Measurements from ENCODE around the gene PARP6. TPM values are rescaled to one million over a fixed set of nuclear protein-coding genes. Genes with fewer than 3 reads are reported as not detected.

Gene PARP6
- total RNA-seq, 1 donor, result 25.9 TPM

- no peak for TF ChIP-seq CTCF (IDR thresholded peaks at IDR 0.05; ENCODE audit: insufficient read depth, low read depth, low read length)
- no peak for DNase-seq (ENCODE audit: low read depth)
- H3K4me3 ChIP-seq (ENCODE audit: low read depth, low read length), result no peak overlapping the region
Measured at GRCh38 chr15:72289597-72290325, 17.4 kb upstream of the PARP6 start.

DNA sequence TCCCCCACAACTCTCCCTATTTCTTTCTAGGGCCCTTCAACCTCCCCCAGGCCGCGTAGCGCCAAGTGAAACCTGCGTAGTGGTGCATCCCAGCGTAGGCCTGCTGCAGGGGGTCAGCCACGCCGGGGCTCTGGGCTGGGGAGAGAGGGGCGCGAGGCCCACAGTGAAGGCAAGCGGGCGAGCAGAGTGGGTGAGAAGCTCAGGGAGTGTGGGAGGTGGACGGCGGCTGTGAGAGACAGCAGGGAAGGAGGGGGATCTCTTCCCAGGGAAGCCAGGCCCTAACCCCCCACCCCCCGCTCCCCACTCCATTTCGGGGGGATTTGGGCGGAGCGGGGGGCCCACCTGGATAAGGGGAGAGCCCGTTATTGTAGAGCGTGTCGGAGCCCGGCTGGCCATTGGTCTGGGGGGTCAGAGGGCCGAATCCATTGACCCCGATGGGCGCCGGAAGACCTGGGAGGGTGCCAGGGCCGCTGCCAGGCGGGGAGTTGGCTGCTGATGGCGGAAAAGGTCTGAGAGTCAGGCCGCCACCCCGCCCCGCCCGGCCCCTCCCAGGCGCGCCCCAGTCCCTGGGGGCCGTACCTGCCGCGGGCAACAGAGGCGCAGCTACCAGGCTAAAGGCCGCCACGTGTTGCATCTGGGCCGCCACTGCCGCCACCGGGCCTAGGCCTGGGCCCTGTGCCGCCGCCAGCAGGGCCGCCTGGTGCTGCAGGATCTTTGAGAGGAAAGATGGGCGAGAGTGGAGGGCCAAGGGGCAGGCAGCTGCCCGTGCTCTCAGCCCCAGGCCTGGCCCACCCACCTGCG lies 16.6 kb upstream of the PARP6 start:
- H3K4me3 ChIP-seq (ENCODE audit: low read depth, low read length), result no peak overlapping the region
- no peak for DNase-seq (ENCODE audit: low read depth)
- TF ChIP-seq CTCF (IDR thresholded peaks at IDR 0.05; ENCODE audit: insufficient read depth, low read depth, low read length), result no peak

- peak; percentile 64 for TF ChIP-seq CTCF (IDR thresholded peaks at IDR 0.05; ENCODE audit: insufficient read depth, low read depth, low read length)
- peak; percentile 34 for DNase-seq (ENCODE audit: low read depth)
- no peak overlapping the region for H3K4me3 ChIP-seq (ENCODE audit: low read depth, low read length)
Measured at GRCh38 chr15:72285927-72286516, 13.7 kb upstream of the PARP6 start.

DNA sequence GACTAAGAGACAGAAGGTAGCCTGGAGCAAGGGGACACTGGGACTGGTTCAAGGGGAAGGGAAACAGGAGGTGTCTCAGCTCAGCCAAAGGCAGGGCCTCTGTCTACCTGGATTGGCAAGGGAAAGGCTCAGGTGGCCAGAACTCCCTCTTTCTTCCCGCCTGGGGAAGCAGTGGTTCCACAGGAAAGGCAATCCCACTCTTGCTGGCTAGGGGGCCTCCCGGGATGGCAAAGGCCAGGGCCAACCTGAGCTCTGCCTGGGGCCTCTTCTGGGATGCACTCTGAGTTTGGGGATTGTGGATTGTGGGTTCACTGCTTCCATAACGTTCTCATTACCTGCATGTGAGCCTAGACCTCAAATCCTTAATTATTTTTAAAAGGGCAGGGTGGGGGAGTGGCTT lies 13.0 kb upstream of the PARP6 start:
- TF ChIP-seq CTCF (IDR thresholded peaks at IDR 0.05; ENCODE audit: insufficient read depth, low read depth, low read length), result no peak
- no peak overlapping the region for H3K4me3 ChIP-seq (ENCODE audit: low read depth, low read length)
- no peak for DNase-seq (ENCODE audit: low read depth)

GRCh38 chr15:72284781-72285180 lies 12.4 kb upstream of the PARP6 start:
- TF ChIP-seq CTCF (IDR thresholded peaks at IDR 0.05; ENCODE audit: insufficient read depth, low read depth, low read length), result no peak
- DNase-seq (ENCODE audit: low read depth), result no peak
- no peak overlapping the region for H3K4me3 ChIP-seq (ENCODE audit: low read depth, low read length)

DNA sequence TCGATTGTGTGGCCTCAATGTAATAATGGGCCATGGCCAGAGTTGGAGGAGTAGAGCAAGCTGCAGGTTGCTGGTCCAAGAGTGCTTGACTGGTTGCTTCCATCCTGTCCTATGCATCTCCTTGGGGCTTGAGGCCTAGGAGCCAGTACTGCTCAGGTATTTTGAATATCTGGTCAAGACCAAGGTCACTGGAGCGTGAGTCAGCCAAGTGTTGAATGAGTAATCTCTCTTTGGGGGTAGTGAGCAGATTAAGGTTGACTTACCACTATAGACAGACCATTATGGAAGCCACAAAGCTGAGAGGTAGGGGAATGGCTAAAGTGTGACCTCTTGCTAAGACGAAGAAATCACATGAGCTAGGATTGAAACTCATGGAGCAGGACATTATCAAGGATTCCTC lies 9.4 kb upstream of the PARP6 start:
- DNase-seq (ENCODE audit: low read depth), result no peak
- no peak overlapping the region for H3K4me3 ChIP-seq (ENCODE audit: low read depth, low read length)
- TF ChIP-seq CTCF (IDR thresholded peaks at IDR 0.05; ENCODE audit: insufficient read depth, low read depth, low read length), result no peak

Data from fibroblast of villous mesenchyme (primary cell).